HepG2 (cell line): ENCODE data around the gene CDK18. TPM values are rescaled to one million over a fixed set of nuclear protein-coding genes. Genes with fewer than 3 reads are reported as not detected.
A peak's percentile ranks its signal among the peaks of the same experiment; 100 is the strongest.

Experiments used
- ATAC-seq: fragments of 200-7000 bp; cut with Tn5 transposase; 3 replicates; pipeline ENCODE4 v1.9.1; 2020; ENCODE audit warnings: mild to moderate bottlenecking, moderate library complexity
- BruUV-seq: library from RNA; stranded (reverse); fragments of 400-500 nt; replicated peaks from 2 replicates; lab custom pipeline; 2021; lab: Mats Ljungman, UMichigan
- CTCF ChIA-PET: fragments of 300-600 bp; formaldehyde crosslinking; extraction: SDS; loops from one replicate; lab custom pipeline; 2021; ENCODE audit warnings: low total read pairs, inconsistent platforms, low intra/inter-chr PET ratio; lab: Yijun Ruan, JAX
- POLR2A ChIA-PET: fragments of 350-600 bp; sonication (Branson Sonifier 250); formaldehyde crosslinking; loops from one replicate; lab custom pipeline; 2020; ENCODE audit warnings: antibody characterized with exemption, inconsistent platforms; lab: Yijun Ruan, JAX
- DNase-seq: peaks from one replicate; pipeline ENCODE4 v3.0.0-alpha.2; 2015; ENCODE audit warnings: low spot score
- FAIRE-seq: peaks from 3 replicates; lab custom pipeline; 2011; peaks lifted over from hg19 to GRCh38; lab: Jason Lieb, UNC
- H2AFZ ChIP-seq: one replicate; pipeline ENCODE4 v1.6.1; 2011; ENCODE audit warnings: low read length, inconsistent platforms
- H3K27ac ChIP-seq: fragments of 300-600 bp; 3 replicates; pipeline ENCODE4 v1.8.0; 2011; ENCODE audit warnings: mixed run types, mild to moderate bottlenecking, mixed read lengths, low read length, inconsistent platforms; ENCODE audit not compliant: insufficient read depth; ENCODE audit errors: extremely low read length
- H3K27me3 ChIP-seq, 2 experiments: fragments of 200-600 bp in 1 of 2; 2 replicates in 1 of 2; 3 replicates in 1 of 2; pipeline versions ENCODE4 v1.6.0 to v1.8.0; 2011; ENCODE audit warnings: low read length in 2 of 2, mild to moderate bottlenecking in 2 of 2, moderate library complexity in 2 of 2, inconsistent platforms in 1 of 2; ENCODE audit not compliant: insufficient read depth in 2 of 2, control insufficient read depth in 1 of 2
- H3K36me3 ChIP-seq, 2 experiments: fragments of 200-600 bp in 1 of 2; replicated peaks in 1 of 2; 2 replicates in 1 of 2; 3 replicates in 1 of 2; pipeline versions ENCODE4 v1.5.1 to v1.8.0; 2011; ENCODE audit warnings: low read length in 2 of 2, inconsistent platforms in 1 of 2; ENCODE audit not compliant: insufficient read depth in 2 of 2, control insufficient read depth in 1 of 2
- H3K4me1 ChIP-seq: 2 replicates; pipeline ENCODE4 v1.5.1; 2012; ENCODE audit warnings: low read length, inconsistent platforms; ENCODE audit not compliant: insufficient read depth
- H3K4me2 ChIP-seq: 2 replicates; pipeline ENCODE4 v1.6.0; 2011; ENCODE audit warnings: low read depth, low read length, inconsistent platforms
- H3K4me3 ChIP-seq, 3 experiments: fragments of 200-600 bp in 1 of 3; sonication (generic), shearing (Covaris generic) in 1 of 3; replicated peaks in 1 of 3; 2 replicates each; pipeline ENCODE4 v1.5.1; 2011 to 2016; ENCODE audit warnings: low read length in 3 of 3, inconsistent platforms in 2 of 3, low read depth in 2 of 3, mild to moderate bottlenecking in 2 of 3, control low read depth in 1 of 3, mixed read lengths in 1 of 3; ENCODE audit not compliant: insufficient read depth in 1 of 3
- H3K79me2 ChIP-seq: one replicate; pipeline ENCODE4 v1.6.1; 2011; ENCODE audit warnings: low read length, inconsistent platforms; ENCODE audit not compliant: insufficient read depth
- H3K9ac ChIP-seq: 2 replicates; pipeline ENCODE4 v1.6.0; 2011; ENCODE audit warnings: mild to moderate bottlenecking, low read depth, low read length, inconsistent platforms; ENCODE audit not compliant: insufficient read depth
- H3K9me3 ChIP-seq: 2 replicates; pipeline ENCODE4 v1.5.1; 2012; ENCODE audit warnings: mild to moderate bottlenecking, low read length
- H4K20me1 ChIP-seq: 2 replicates; pipeline ENCODE4 v1.6.0; 2011; ENCODE audit warnings: inconsistent platforms, mild to moderate bottlenecking, low read length, moderate library complexity; ENCODE audit not compliant: insufficient read depth
- AGO2 ChIP-seq: fragments of 200-400 bp; formaldehyde crosslinking; optimal IDR thresholded peaks from 2 replicates; pipeline ENCODE3; 2017; ENCODE audit warnings: mild to moderate bottlenecking, low read depth, low read length, moderate library complexity
- ARID4A ChIP-seq: sonication (generic); formaldehyde crosslinking; IDR thresholded peaks from 2 replicates; pipeline ENCODE4 v1.5.0; 2020; ENCODE audit warnings: mild to moderate bottlenecking, missing genetic modification reagents, borderline replicate concordance
- JDP2 ChIP-seq: sonication (generic); formaldehyde crosslinking; IDR thresholded peaks from 2 replicates; pipeline ENCODE4 v1.8.1; 2022; ENCODE audit warnings: missing genetic modification reagents, borderline replicate concordance
- KDM2A ChIP-seq: sonication (generic); formaldehyde crosslinking; IDR thresholded peaks from 2 replicates; pipeline ENCODE4 v1.4.0; 2020; ENCODE audit warnings: low read depth, missing genetic modification reagents, borderline replicate concordance
- WGBS: methylation state at CpG from one replicate; pipeline ENCODE4 v1.1.6; 2017; ENCODE audit warnings: low lambda C conversion rate; 5-methylcytosine and 5-hydroxymethylcytosine counted together
- in situ Hi-C: cut with HindIII; loops from 2 replicates; pipeline ENCODE4 v1.10.0; 2017; ENCODE audit warnings: low pct_unique_long_range_greater_than_20kb; ENCODE audit not compliant: extremely low pct_ligation_motif_present
- intact Hi-C: fragments of 100-400 bp; cut with micrococcal nuclease; formaldehyde crosslinking; loops from one replicate; pipeline ENCODE4 v1.10.0; 2022; ENCODE audit not compliant: unreplicated experiment
- polyA plus RNA-seq, 8 experiments: library from polyadenylated mRNA; depleted of rRNA in 3 of 8; stranded (reverse) in 7 of 8; unstranded in 1 of 8; fragments of >200 nt; fragmentation: Illumina TruSeq in 4 of 8; extraction: Trizol in 4 of 8; gene quantifications; 2 replicates each; pipeline versions ENCODE4 v1.2.1 to v1.2.3, GENCODE V29; 2011 to 2016; ENCODE audit warnings: low read depth in 4 of 8, missing spikeins in 1 of 8, mixed read lengths in 1 of 8; ENCODE audit not compliant: insufficient read depth in 1 of 8
- total RNA-seq, 5 experiments: library from RNA; depleted of rRNA; stranded (reverse); fragments of >200 nt; fragmentation: Illumina TruSeq; extraction: Trizol; gene quantifications; 2 replicates each; pipeline ENCODE4 v1.2.3, GENCODE V29; 2016; ENCODE audit warnings: low read depth in 1 of 5

Gene CDK18
- total and polyA plus RNA-seq, 2 of the 13 experiments (the other 11 are each of a cell fraction or from before 2014, with no cell fraction given): 6.4 to 38.8 TPM

GRCh38 chr1:205532996-205533735 lies 28.7 kb downstream of the CDK18 start (continued):
- no peak for TF ChIP-seq ARID4A (CRISPR knock-in tag)

- Histone ChIP-seq H3K4me2 (no peak overlapping the region), H3K27ac (no peak overlapping the region), H3K9ac (no peak overlapping the region), H3K27me3 (peaks cover 5 to 13% of the 10 kb centered on the region in 2 experiments; a peak in 4 of 5 replicates), H3K4me1 (0 out of 2 replicates have a peak, but pooled peaks cover 7% of the 10 kb centered on the region), H2AFZ (no peak overlapping the region), H3K36me3 (no peaks in the 10 kb centered on the region; a peak in 1 of 5 replicates), H3K4me3 (no peak overlapping the region), H4K20me1 (peaks cover 2% of the 10 kb centered on the region; the same call in 1 of the 2 replicates), H3K9me3 (no peaks in the 10 kb centered on the region), H3K79me2 (no peaks in the 10 kb centered on the region)
- FAIRE-seq: no peak
- ChIA-PET CTCF (no interaction called here), POLR2A (no interaction called here)
- in situ Hi-C loops (no loop called here), intact Hi-C loops (no loop called here)
- TF ChIP-seq AGO2: peak; percentile 37
- no peak for TF ChIP-seq JDP2 (CRISPR knock-in tag)
- TF ChIP-seq KDM2A: no peak
- no peak for DNase-seq
- peak; percentile 10; the same call in 1 of the 3 replicates for ATAC-seq
- 67% methylated on average over 3 of the region's 7 CpGs for WGBS
- TSS peak; percentile 31 for BruUV-seq
Measured at GRCh38 chr1:205533748-205534443, 29.4 kb downstream of the CDK18 start.
